Activated CD8-positive, alpha-beta memory T cell treated with anti-CD3 and anti-CD28 coated beads, Interleukin-2, amount 50 U/mL, for 48 hours (primary cell): ENCODE measurements around the gene TIAM1.

Source experiments
- DNase-seq: peaks from one replicate; pipeline ENCODE4 v3.0.0-alpha.2; 2020

Gene TIAM1

DNA sequence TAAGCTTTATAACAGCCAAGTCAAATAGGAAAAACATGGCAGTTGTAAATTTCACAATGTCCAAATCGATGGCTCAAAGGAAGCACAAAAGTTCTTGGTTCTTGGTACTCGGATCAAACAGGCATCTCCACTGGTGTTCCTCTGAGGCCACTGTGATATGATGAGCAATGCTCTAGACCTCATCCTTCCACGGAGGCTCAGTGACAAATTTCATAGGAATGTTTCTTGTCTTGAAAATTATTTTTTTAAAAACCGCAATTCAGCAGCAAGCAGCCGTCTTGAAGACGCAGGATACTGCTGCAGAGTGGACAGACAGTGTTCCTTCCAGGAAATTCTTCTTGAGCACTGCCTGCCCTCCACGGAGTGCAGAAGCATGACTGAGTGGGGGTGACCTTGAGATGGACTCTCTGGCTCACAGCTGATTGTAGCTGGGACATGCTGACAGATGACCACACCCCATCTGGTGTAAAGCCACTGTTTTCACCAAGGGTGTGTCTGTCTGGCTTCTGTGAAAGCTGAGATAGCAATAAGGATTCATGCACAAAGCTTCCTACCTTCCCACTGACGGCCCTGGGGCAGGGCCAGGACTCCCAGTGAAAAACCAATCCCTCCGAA, 61.9 kb downstream of the TIAM1 start:
- DNase-seq = no peak

- DNase-seq = no peak
Measured at GRCh38 chr21:31281561-31281960, 62.5 kb downstream of the TIAM1 start.

GRCh38 chr21:31279986-31280385, 64.1 kb downstream of the TIAM1 start:
- DNase-seq = no peak

DNA sequence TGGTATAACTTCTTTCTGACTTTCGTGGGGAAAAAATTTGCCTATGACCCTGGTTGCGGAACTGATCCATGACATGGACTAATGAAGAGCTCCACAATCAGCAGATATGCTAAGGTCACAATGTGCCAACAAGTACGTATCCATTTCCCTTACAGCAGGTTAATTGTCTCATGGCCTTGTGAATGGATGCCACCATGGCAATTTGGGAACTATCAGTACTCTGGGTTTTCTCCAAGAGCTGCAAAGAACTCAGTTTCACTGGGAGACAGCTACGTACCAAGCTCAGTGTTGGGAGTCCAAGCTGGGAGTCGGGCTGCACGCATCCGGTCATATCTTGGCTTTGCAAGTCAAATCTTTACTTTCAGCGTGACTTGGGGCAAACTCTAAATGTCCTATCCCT, 64.8 kb downstream of the TIAM1 start:
- DNase-seq = no peak

- DNase-seq = no peak
Measured at GRCh38 chr21:31278511-31279130, 65.4 kb downstream of the TIAM1 start.

DNA sequence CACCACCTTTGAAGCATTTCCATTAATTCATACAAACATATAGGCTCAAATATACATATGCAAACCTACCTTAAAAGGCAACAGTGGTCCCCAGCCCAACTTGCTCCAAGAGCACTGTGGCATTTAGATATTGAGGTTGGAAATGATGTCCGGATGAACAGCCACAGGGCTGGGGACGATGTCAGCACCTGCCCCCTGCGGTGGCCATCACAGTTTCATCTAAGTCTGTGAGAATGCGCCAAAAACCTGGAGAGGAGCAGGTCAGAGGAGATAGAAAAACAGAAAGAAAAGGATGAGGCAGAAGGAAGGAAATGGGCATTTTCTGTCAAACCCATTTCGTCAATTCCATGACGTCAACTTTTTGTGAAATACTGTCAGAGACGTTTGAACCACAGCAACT, 67.4 kb downstream of the TIAM1 start:
- DNase-seq = no peak

DNA sequence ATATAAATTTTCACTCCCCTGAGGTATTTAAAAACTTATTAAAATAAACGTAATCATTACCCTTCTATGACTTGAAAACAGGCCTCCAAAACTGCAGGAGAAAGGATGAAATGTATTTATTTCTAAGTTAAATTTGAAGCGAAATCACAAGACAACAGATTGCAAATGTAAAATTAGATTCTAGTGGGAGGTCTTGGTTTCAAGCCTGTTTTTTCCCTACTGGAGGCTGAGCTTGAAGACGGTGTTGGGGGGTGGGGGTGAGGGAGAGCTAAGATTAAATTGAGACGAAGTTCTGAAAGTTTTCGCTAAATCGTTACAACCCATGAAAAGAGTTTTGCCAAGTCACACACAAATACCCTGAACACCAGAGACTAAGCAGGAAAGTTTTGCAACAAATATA, 68.2 kb downstream of the TIAM1 start:
- DNase-seq = no peak

DNA sequence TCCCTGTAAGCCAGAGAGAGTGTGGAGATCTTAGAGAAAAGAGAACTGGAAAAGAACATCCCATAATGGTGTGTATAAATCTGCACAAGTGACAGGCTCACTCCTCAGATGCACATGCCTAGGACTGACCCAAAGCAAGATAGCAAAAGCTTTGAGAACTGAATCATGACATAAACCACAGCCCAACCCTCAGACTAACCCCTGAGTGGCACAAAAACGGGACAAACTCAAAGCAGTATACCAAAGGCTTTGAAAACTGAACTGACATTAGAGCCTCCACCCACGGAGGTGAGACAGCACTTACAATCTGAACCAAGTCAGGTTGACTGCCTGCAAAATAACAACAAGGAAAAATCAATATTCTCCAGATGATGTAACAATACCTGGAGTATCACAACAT, 70.8 kb downstream of the TIAM1 start:
- no peak for DNase-seq

DNA sequence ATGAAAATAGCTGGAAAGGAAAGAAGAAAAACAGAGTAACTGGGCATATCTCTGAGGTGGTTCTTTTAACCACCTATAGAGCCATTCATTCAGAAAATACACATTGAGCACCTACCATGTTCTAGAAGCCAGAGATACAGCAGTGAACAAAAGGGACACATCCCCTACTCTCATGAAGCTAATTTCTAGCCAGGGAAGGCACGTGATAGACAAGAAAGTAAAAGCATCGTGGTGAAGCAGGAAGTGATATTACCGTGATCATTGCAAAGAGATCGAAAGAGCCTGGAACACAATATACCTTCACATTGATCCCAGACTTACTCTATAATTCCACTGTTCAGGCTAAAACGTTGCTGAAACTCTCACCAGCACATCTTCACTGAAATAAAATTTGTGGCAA, 76.0 kb downstream of the TIAM1 start:
- DNase-seq = no peak

GRCh38 chr21:31267644-31268043, 76.4 kb downstream of the TIAM1 start:
- no peak for DNase-seq

- DNase-seq = no peak
Measured at GRCh38 chr21:31266241-31266640, 77.8 kb downstream of the TIAM1 start.

- no peak for DNase-seq
Measured at GRCh38 chr21:31265366-31266013, 78.6 kb downstream of the TIAM1 start.

DNA sequence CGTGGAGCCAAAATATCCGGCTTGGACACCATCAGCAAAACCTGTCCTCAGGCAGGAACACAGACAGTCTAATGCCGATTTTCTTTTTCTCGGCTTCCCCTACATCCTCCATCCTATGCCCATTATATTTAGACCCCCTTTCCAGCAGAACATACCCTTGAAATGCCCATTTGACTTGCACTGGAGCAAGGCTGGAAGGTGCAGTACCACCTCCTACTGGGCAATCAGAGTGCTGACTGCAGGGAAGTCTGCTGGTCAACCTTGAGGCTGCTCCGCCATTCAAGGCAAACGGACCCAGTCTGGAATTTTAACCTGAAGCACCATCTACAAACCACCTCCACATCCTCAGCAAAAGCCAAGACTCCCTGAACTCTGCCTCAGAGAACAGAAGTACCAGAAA, 79.5 kb downstream of the TIAM1 start:
- no peak for DNase-seq

DNA sequence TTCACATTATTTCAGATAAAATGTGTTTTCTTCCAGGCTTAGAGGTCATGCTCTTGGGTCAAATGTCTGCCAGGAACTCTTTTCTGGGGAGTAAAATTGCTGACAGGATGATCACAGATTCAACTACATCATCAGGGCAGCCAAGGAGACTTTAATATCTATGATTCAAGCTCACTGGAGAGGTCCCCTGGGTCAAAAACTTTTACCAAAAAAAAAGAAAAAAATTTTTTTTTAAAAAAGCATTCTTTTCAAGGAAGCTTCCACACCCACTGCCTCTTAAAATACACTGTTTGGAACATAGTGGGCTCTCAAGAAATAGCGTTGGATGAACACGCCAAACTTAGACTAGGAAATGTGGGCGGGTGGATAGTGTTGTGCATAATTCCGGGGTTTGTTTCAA, 81.3 kb downstream of the TIAM1 start:
- no peak for DNase-seq

- DNase-seq = no peak
Measured at GRCh38 chr21:31261759-31262158, 82.3 kb downstream of the TIAM1 start.

GRCh38 chr21:31260790-31261189, 83.3 kb downstream of the TIAM1 start:
- no peak for DNase-seq

DNA sequence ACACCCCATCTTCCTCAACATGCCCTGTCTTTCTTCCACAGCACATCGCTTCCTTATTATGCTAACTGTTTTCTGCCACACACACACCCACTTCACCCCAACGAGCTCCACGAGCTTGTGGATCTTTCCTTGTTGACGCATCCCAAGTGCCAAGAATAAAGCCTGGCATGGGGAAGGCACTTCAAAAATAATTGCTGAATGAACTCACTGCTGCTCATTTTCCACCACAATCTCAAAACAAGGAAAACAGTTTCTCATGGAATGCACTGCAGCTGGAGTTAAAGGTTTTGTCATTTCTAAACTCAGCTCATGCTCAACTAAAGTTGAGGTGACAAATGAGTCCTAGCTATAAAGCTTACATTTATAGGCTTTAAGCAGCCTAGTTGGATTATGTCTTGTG, 86.0 kb downstream of the TIAM1 start:
- no peak for DNase-seq

DNA sequence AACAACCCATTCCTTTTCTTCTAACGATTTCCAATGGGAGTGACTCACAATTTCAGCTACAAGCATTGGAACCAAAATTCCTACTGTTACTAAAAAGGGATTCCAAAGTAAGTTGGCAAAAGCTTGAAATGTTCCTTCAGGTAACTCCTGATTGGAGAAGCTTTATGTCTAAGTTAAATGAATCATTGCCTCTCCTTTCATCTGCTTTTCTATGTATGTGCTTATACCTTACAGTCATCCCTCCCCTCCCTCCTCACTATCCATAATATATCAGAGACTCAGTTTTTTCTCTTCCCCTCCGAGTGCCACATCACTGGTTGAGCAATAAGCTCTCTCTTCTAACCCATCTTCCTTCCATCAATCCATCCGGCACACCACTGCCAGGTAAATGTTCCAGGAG, 86.8 kb downstream of the TIAM1 start:
- no peak for DNase-seq

DNA sequence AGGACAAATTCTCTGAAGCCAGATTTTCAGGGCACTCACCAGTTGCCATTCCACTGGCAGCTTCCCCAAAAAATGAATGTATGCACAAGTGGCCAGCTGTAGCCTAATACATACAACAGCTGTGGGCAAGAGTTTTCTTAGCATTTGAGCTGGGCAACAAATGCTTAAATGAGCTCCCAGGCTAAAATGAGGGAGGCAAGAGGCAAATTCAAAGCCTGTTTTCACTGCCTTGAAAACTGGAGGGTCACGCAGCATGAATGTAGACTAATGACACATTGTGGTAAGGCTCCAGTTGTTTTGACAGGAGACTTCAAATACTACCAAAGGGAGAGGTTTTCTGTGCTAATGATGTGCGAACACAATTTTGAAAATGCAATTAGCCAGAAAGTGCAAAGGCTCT, 88.2 kb downstream of the TIAM1 start:
- no peak for DNase-seq

DNA sequence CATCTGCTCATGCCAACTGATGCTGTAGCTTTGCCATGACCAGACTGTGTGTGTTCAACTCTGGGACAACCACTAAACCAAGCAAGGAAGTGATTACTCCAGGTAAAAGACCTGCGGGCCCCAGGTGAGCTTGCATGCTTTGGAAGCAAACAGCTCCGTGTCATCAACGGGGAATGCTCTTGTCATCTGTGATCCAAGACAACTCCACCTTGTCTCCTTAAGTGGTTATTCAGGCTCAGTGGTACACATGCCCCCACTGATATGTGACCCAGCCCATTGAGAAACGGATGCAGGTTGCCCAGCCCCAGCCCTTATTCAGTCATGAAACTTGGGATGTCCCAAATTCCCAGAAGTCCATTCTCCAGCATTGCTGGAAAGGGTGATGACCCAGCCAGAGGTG, 89.0 kb downstream of the TIAM1 start:
- DNase-seq = no peak

- no peak for DNase-seq
Measured at GRCh38 chr21:31254131-31254530, 89.9 kb downstream of the TIAM1 start.

DNA sequence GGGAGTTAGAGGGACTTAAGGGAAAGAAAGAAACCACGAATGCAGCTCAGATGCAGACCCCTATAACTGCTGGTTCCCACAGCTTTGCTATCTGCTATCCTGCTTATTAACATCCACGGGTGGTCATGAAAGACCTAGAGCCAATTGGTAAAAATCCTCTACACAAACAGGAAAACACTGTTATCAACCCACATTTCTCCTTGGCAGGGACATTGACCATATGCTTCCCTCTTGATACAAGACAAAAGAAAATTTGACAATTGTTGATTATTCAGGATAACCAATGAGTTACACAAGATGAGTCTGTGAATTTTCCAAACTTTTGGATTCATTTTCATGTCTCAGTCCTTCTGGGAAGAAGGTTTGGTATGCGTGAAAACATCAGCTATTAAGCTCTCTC, 90.4 kb downstream of the TIAM1 start:
- no peak for DNase-seq

GRCh38 chr21:31252611-31253010, 91.5 kb downstream of the TIAM1 start:
- no peak for DNase-seq

DNA sequence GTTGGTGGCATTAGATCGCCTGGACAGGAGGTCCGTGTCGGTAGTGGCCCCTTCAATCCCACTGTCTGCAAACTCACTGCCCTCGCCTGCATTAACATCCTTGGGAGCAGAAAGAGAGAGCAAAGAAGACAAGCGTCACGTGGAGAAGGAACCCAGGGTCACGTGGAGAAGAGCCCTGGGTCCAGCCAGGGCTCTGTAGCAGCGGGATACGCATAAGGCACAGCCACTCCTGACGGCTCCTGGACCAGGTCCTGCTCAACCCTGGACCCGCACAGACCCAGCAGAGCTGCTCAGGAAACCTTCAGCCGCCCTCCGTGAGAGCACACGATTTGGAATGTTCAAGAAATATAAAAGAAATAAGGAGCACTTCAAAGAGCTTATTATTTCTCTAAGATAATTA, 92.0 kb downstream of the TIAM1 start:
- no peak for DNase-seq

DNA sequence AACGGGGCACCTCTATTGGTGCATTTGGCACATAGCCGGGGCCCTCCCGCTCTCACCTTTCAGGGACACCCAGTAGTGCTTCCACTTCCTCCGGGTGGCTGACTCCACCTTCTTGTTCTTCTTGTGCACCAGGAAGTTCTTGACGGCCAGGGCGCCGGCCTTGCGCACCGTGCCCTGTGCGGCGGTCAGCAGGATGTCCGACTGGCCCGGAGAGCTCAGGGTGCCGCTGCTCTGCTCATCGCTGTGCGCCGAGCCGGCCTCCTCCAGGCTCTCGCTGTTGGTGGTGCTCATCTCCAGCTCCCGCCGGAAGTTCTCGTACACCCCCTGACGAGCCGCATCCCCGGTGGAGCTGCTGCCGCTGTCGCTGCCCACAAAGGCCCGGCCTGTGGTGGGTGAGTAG, 92.4 kb downstream of the TIAM1 start:
- DNase-seq = no peak
